Brain pericyte (primary cell): Measurements from ENCODE around the gene MORN4.
"Not testable (repeated sequence)": the region's sequence is repeated elsewhere in the genome, so short reads cannot be mapped to it uniquely, and the experiment has no call there.

Experiments used
- DNase-seq: peaks from one replicate; pipeline ENCODE4 v3.0.0-alpha.2; 2012; ENCODE audit warnings: low read depth, low spot score

Gene MORN4

DNA sequence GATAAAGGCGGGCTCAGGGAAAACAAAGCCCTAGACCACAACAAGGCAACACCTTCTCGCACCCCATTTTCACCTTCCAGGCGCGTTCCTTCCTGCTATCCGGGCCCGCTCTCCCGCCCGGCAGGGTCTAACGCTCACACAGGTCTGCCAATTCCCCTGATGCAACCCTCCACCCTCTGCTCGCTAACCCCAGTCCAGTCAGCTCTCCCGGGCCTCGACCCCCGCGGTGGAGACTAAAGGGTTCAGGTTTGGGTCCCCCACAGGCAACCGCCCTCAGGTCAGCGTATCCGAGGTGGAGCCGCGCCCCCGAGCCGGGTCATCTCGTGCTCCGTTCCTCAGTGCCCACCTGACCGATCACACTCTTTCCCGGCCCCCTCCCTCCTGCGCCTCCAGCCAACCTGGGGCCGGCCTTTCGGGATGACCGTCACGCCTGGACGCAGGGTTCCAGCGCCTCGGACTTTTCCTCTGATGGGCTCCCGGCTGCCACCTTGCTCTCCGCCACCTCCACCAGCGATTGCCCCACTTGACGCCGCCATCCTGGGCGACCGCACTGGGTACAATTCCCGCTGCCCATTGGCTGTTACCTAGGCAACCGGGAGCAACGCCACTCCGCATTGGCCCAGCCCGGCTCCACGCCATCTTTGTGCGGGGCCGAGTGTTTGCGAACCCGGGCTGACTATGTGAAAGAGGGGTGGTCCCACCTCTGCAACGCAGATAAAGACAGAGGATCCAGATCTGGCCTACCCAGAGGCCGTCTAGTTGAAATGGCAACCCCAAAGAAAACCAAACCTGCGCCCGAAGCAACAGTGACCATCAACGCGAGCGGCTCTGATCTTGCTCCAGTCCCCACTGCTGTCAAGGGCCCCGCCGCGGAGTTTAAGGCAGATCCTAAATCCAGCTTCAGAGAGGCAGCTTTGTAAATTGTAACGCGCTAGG lies at the start of gene MORN4:
Gene MORN4 (minus strand): TSS at position 552 of the 936 bp plus-strand sequence. CDS start 13,847 bp downstream, outside the sequence.
- peak; percentile 66 for DNase-seq

DNA sequence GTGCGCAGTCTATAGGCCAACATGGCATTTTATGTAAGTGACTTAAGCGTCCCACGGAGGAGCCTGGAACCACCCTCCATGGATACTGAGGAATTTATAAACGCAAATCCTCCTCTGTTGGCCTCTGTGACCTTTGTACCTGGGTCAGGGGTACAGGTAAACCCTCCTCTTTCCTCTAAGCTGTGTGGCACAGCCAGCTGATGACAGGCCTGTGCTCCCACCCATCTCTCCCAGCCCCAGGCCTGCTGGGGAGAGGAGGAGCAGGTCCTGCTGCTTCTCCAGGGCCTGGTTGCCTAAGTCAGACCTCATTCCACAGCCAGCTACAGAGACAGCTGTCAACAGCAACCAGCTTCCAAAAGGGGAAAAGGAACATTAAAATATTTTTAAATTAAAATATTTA lies 48.7 kb upstream of the MORN4 start:
- DNase-seq = no peak

DNA sequence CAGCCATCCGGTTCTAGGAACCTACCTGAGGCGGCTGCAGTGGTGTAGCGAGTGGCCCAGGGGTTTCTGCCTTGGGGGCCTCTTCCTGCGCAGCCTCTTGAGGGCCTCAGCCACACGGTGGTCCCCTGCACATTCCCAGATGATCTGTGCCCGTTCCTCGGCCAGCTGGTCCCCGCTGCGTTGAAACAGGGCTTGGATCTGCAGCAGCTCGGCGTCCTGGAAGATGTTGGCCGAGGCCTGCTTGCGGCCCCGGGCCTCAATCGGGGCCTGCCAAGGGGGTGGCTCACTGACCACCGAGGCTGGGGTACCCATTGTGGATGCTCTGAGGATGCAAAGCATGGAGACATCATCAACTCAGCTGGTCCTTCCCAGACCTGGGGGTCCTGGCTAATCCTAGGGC lies 46.3 kb upstream of the MORN4 start:
- DNase-seq = no peak

DNA sequence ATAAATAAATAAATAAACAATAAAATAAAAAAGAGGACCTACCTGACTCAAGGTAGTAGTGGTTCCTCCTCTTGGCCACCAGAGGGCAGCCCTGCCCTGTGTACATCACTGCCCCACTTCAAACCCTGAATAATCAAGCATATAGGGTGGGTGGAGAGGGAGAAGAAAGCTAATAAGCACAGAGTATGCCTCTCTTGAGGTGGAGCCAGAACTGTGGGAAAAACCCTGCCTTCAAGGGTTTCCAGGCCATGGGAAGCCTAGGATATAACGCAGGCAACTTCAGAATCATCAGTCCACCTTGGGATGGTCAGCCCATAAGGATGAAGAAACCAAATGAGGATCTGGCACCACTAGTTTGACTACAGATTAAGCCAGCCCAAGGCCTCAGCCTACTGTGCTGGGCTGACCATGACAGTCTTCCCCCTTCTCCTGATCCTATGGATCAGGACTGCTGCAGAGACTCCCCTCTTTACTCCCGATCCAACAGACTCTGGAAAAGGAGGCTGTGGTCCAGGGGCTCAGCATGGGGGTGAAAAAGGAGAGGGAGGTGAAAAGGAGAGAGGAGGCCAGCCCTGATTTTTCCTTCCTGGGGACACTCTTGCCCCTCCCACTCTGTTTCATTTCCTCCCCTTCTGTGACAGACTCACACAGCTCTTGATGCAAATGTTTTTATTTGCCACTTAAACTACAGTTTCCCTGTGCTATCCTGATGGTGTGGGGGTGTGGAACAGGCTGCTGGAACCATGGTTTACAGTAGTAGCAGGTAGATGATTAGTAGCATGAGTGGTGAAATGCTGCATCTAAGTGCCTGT lies 43.7 kb upstream of the MORN4 start:
- no peak for DNase-seq

DNA sequence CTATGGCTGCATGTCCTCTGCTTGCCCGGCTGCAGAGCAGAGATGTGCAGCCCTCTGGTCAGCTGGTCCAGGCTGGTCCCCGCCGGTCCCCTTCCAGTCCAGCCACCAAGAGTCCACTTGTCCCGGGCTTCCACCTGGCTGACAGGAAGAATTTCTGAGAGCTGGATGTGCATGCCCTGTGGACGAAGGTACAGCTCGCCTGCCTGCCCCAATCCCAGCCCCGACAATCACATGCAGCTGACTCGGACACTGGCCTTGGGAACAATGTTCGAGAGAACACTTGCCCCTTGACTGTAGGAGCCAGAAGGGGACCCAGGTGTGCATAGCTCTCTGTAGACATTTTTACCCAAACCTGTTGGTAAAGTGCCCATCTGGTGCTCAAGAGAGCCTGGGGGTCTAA lies 41.9 kb upstream of the MORN4 start:
- no peak for DNase-seq

DNA sequence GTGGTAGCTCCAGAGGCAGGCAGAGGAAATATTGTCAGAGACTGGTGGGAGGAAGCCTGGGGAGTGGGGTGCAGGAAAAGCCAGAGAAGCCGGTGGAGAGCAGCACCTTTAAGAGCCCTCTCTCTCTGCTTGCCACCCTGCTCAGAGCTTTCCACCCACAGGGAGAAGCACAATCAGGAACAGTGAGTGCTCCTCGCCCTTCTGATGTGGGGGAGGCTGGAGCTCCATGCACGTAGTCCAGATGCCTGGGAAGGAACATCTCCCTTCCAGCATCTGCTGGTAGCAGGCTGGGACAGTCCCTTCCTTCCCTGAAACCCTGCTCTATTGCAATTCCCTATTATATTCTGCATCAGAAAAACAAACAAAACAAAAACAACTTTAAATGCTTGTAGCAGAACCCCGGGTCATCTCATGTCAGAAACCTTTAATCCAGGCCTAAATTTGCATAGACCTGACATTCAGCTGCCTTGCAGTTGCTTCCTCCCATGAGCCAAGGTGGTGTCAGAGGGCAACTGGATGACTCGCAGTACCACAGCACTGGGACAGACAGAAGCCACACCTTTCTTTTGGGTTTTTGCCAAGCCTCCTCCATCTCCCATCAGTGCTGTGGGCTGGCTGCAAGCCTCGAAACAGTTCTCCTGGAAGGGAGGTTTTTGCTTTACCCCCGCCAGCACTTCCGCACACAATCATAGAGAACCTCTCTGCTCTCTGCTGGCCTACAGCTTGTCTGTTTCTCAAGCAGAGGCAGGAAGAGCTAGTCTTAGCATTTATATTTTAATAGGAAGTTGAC lies 40.6 kb upstream of the MORN4 start:
- DNase-seq = no peak

DNA sequence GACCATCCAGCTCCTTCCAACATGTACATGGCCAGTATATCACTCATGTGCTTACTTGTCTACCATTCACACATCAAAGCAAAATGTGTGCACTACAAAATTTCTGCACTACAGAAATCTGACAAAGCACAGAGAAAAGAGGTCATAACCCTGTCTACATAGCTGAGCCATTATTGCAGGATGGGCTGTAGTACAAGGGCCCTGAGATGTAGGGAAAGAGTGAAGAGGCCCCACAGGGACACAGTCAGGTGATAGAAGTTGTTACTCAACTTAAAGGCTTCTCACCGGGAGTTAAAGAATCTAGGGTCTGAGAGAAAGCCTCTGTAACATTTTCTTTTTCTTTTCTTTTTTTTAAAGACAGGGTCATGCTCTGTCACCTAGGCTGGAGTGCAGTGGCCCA lies 36.3 kb upstream of the MORN4 start:
- no peak for DNase-seq

DNA sequence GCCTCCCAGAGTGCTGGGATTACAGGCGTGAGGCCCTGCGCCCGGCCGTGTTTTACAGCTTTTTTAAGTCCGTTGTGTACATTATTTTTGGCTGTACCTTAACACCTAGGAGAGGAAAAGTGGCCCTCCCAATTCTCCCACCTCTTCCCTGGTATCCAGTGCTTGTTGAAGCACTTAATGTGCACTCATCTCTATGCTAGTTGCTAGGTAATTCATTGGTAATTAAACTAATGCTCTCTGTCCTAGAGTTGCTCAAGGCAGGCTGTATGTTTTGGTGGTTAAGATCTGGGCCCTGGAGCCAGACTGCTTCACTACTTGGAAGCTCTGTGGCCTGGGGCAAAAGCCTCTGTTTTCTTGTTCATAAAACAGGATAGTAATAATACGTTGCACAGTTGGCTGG lies 34.2 kb upstream of the MORN4 start:
- DNase-seq = no peak

DNA sequence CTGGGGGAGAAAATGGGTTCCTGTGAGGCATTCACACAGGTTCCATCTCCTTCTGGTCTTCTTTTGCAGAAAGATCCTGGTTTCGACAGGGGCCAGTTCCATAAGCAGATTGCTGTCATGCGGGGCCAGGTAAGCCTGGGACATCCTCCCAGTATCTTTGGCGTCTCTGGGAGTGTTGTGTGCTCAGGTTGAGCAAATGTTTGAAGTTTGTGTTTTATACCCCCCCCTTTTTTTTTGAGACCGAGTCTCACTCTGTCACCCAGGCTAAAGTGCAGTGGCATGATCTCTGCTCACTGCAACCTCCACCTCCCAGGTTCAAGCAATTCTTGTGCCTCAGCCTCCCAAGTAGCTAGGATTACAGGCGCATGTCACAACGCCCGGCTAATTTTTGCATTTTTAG lies 33.7 kb upstream of the MORN4 start:
- DNase-seq = no peak

DNA sequence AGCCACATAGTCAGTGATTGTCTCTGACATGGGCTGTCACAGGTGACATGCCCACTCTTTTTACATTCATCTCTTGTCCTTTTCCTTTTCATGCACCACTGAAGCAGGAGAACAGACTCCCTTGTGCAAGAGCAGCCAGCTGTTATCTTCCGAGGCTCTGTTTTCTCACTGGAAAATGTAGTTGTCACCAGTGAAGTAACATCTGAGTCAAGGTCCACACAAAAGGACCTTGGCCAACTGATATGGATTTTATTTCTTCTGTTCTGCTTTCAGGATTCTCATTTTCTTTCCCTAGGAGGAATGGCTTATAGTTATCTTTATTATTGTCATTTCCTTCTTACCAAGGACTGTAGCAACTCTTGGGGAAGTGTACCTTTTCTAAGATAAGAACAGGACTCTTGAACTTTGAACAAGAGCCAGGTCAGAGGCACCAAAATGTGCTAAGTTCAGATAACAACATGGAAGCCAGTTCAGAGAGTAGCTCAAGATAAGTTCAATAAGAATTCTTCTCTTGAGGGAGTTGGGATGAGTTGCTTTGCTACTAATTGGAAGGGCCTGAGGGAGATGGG lies 31.1 kb upstream of the MORN4 start:
- DNase-seq = no peak

DNA sequence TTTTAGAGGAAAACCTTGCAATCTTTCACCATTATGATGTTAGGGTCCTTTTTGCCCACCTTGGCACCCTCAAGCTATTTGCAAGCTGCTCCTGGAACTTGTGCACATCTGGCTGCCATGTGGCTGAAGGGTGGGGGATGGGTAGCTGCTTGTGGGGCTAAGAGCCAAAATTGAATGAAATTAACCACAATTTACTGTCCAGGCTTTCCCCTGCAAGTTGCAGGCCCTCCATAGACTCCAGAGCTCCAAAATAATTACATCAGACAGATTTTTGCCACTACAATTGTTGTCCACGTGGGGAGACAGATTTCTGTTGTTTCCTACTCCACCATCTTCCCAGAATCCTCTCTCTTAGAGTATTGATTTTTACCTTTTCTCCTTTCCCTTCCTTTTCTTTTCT lies 26.3 kb upstream of the MORN4 start:
- no peak for DNase-seq

DNA sequence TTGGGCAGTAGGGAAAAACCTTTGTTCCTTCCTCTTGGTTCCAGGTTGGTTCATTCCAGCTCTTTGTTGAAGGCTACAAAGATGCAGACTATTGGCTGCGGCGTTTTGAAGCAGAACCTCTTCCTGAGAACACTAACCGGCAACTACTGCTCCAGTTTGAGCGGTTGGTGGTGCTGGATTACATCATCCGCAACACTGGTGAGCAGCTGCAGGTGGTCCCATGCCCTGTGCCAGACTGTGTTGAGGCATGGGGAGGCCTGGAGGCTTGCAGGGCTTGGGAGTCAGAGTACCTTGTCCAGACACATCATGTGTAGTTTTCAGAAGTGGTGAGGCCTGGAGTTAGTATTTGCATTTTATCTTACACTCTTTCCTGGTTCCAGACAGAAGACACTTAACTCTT lies 23.5 kb upstream of the MORN4 start:
- DNase-seq = no peak

DNA sequence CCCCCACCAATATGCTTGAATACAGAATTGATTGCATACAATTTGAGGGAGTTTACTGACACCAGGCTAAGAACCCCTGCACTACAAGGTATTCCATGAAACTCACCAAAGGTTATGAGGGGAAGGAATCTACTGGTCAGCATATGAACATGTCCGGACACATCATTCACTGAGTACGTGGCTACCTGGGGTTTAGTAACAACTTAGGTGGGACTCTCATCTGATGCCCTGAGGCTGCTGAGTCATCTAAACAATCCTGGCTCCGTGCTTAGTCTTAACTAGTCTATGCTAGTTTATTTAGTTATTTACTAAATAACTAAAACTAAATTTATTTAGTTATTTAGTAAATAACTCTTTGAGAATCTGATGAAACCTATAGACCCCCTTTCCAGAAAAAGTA lies 18.5 kb upstream of the MORN4 start:
- no peak for DNase-seq

DNA sequence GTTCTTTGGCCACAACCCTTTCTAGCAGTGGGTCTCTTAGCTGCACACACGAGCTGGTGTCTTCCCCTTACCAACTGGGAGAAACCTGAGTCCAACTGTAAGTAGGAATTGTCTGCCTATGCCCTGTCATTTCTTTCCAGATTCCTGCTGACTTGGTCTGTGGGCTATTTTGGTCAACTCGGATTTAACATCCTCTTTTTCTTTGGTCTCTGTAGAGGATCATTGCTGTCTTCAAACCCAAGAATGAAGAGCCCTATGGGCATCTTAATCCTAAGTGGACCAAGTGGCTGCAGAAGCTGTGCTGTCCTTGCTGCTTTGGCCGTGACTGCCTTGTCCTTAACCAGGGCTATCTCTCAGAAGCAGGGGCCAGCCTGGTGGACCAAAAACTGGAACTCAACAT lies 17.4 kb upstream of the MORN4 start:
- no peak for DNase-seq

DNA sequence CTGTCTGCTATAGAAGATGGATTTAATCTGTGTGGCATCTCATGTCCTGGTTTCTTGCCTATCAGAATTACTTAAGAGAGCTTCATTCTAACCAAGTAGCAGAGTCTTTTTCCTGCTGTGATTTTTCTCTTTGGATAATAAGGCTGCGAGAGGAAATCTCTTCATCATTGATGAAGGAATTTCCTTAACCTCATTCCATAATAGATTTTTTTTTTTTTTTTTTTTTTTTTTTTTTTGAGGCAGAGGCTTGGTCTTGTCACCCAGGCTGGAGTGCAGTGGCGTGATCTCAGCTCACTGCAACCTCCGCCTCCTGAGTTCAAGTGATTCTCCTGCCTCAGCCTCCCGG lies 16.1 kb upstream of the MORN4 start:
- DNase-seq = not testable (repeated sequence)

DNA sequence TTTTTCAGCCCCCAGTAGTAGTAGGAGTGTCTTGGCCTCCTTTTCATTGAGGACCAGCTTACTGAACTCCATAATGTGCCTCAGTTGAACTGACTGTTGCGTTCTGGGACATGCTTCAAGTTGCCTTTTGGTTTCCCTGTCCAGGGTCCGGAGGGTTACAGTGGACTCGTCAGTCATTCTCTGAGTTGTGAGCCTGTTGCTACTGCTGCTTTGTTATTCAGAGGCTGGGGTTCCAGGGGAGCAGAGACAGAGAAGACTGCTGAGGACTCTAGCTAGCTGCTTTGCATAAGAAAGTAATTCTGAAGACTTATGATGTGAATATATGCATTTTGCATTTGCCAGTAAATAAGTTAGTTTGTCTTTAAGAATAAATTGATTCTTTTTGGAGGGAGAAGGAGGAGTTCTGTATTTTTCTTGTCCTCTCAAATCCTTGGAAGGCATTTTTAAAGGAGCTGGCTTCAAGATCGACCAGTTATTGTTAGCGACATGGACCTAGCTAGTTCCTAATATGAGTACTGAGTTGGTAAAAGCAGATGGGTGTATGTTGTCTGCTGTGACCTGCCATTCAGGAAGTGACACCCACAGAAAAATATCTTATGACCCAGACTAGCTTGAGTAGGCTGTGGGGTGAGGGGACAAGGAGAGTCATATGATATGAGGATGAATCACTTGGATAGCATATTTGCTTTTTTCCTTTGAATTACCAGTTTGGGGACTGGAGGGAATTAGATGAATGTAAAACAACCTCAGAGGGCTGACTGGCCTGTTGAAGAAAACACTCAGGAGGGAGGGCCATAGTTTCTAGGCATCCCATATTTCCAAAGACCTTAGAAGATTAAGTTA lies 15.5 kb upstream of the MORN4 start:
- DNase-seq = peak; percentile 46

DNA sequence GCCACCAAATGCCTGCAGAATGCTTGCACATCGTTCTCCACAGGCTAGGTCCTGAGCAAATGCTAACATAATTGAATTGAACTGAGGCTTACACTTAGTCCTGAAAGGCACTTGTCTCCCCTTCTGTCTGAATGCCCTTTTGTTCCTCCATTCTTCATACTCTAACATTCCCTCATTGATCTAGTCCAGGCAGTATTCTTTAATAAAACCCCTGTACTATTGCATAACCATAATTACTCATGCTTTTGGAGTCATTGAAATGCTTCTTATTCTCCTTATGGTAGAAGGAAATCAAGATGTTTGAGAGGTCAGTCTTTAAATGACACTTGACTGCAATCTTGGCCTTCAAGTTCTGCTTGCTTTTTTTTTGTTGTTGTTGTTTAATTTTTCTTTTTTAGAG lies 14.3 kb upstream of the MORN4 start:
- DNase-seq = no peak

DNA sequence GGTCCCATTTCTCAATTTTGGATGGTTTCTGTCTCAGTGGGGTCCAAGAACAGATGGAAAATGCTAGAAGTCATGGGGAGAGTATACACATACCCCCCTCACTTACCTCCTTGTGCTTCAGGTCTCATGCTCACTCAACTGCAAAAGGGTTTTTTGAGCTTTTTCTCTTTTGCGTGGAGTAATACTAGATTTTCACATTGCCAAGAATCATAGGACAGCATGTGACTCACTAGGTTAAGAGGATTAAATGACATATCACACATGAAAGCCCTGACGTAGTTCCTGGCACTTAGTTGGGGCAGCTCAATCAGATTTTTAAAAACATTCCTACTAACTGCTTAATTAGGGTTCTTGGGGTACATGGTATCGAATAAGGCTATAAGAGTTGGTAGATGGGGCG lies 11.6 kb upstream of the MORN4 start:
- DNase-seq = no peak

DNA sequence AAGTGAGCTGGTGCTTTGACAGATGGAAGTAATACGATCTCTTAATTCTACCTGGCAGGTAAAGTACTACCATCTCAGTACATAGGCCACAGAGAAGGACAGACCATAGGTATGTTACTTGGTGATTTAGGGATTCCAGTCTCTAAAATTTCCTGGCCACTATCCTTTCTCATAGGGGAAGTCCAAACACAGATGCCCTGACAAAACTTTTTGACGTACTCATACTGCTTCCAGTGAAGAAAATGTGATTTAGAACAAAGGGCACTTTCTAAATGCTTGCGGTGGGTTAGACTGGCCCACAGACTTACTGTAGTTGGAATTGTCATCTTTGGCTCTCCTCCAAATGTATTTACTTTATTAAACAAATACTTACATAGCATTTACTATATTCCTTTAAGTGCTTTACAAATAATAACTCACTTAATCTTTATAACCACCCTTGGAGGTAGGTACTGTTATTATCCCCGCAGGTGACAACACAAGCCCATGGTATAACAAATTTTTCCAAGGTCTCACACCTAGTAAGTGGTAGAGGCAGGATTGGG lies 10.2 kb upstream of the MORN4 start:
- DNase-seq = no peak

DNA sequence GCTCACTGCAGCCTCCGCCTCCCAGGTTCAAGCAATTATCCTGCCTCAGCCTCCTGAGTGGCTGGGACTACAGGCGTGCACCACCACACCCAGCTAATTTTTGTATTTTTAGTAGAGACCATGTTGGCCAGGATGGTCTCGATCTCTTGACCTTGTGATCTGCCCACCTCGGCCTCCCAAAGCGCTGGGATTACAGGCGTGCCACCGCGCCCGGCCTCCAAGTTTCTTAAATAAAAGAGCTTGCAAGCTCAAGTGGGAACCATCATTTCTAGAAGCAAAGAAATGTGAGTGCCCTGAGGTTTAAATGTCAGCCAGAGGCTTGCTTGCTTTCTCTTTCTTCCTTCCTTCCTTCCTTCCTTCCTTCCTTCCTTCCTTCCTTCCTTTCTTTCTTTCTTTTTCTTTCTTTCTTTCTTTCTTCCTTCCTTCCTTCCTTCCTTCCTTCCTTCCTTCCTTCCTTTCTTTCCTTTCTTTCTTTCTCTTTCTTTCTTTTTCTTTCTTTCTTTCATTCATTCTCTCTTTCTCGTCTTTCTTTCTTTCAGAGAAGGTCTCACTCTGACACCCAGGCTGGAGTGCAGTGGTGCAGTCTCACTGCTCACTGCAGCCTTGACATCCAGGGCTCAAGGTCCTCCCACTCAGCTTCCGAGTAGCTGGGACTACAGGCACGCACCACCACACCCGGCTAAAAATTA lies 9.3 kb upstream of the MORN4 start:
- DNase-seq = not testable (repeated sequence)
